IPS-15b (cell line): ENCODE measurements around the gene FBXO34.

ENCODE experiments used
- H3K27me3 ChIP-seq: one replicate; pipeline ENCODE4 v1.6.1; 2013; ENCODE audit warnings: low read length; ENCODE audit not compliant: control insufficient read depth, insufficient read depth
- H3K36me3 ChIP-seq: one replicate; pipeline ENCODE4 v1.6.1; 2013; ENCODE audit warnings: low read length; ENCODE audit not compliant: control insufficient read depth, insufficient read depth
- H3K4me1 ChIP-seq: one replicate; pipeline ENCODE4 v1.6.1; 2013; ENCODE audit warnings: mild to moderate bottlenecking, low read length; ENCODE audit not compliant: control insufficient read depth, insufficient read depth
- H3K4me3 ChIP-seq: one replicate; pipeline ENCODE4 v1.5.1; 2013; ENCODE audit warnings: low read depth, low read length
- H3K9ac ChIP-seq: one replicate; pipeline ENCODE4 v1.6.1; 2013; ENCODE audit warnings: low read depth, mild to moderate bottlenecking, low read length
- H3K9me3 ChIP-seq: one replicate; pipeline ENCODE4 v1.6.1; 2013; ENCODE audit warnings: mild to moderate bottlenecking, low read length; ENCODE audit not compliant: control insufficient read depth, insufficient read depth

Gene FBXO34

GRCh38 chr14:55353686-55354467 lies 82.7 kb downstream of the FBXO34 start:
- Histone ChIP-seq H3K9ac (no peak overlapping the region), H3K4me1 (peaks cover 3% of the 10 kb centered on the region), H3K36me3 (peaks cover 11% of the 10 kb centered on the region), H3K9me3 (no peaks in the 10 kb centered on the region), H3K27me3 (no peaks in the 10 kb centered on the region), H3K4me3 (no peak overlapping the region)

GRCh38 chr14:55354500-55354899 lies 83.3 kb downstream of the FBXO34 start:
- Histone ChIP-seq H3K27me3 (no peaks in the 10 kb centered on the region), H3K4me3 (no peak overlapping the region), H3K4me1 (peaks cover 3% of the 10 kb centered on the region), H3K36me3 (peaks cover 11% of the 10 kb centered on the region), H3K9ac (no peak overlapping the region), H3K9me3 (no peaks in the 10 kb centered on the region)

GRCh38 chr14:55355922-55356321 lies 84.7 kb downstream of the FBXO34 start:
- peaks cover 4% of the 10 kb centered on the region for H3K36me3 ChIP-seq
- no peaks in the 10 kb centered on the region for H3K9me3 ChIP-seq
- no peak overlapping the region for H3K4me3 ChIP-seq
- H3K4me1 ChIP-seq, result peaks cover 3% of the 10 kb centered on the region
- no peaks in the 10 kb centered on the region for H3K27me3 ChIP-seq
- no peak overlapping the region for H3K9ac ChIP-seq

- H3K9ac ChIP-seq, result no peak overlapping the region
- H3K27me3 ChIP-seq, result no peaks in the 10 kb centered on the region
- H3K4me1 ChIP-seq, result peaks cover 3% of the 10 kb centered on the region
- no peak overlapping the region for H3K4me3 ChIP-seq
- no peaks in the 10 kb centered on the region for H3K36me3 ChIP-seq
- H3K9me3 ChIP-seq, result no peaks in the 10 kb centered on the region
Observed at GRCh38 chr14:55356913-55357312, 85.7 kb downstream of the FBXO34 start.

GRCh38 chr14:55359307-55359706 lies 88.1 kb downstream of the FBXO34 start:
- no peaks in the 10 kb centered on the region for H3K27me3 ChIP-seq
- H3K9me3 ChIP-seq, result no peaks in the 10 kb centered on the region
- no peaks in the 10 kb centered on the region for H3K36me3 ChIP-seq
- H3K9ac ChIP-seq, result no peak overlapping the region
- no peak overlapping the region for H3K4me3 ChIP-seq
- H3K4me1 ChIP-seq, result peaks cover under 1% of the 10 kb centered on the region

- no peaks in the 10 kb centered on the region for H3K27me3 ChIP-seq
- no peak overlapping the region for H3K9ac ChIP-seq
- no peak overlapping the region for H3K4me3 ChIP-seq
- H3K36me3 ChIP-seq, result peaks cover 3% of the 10 kb centered on the region
- no peaks in the 10 kb centered on the region for H3K9me3 ChIP-seq
- no peaks in the 10 kb centered on the region for H3K4me1 ChIP-seq
Observed at GRCh38 chr14:55361190-55361589, 90.0 kb downstream of the FBXO34 start.

GRCh38 chr14:55366271-55366670 lies 95.0 kb downstream of the FBXO34 start:
- H3K36me3 ChIP-seq, result peaks cover 7% of the 10 kb centered on the region

GRCh38 chr14:55370883-55371455 lies 99.7 kb downstream of the FBXO34 start:
- Histone ChIP-seq H3K9ac (no peak overlapping the region), H3K4me1 (no peaks in the 10 kb centered on the region), H3K36me3 (peaks cover 5% of the 10 kb centered on the region), H3K9me3 (no peaks in the 10 kb centered on the region), H3K27me3 (no peaks in the 10 kb centered on the region), H3K4me3 (no peak overlapping the region)

More at GRCh38 chr14:55366271-55366670, 95.0 kb downstream of the FBXO34 start:
- no peak overlapping the region for H3K4me3 ChIP-seq
- no peaks in the 10 kb centered on the region for H3K4me1 ChIP-seq
- no peaks in the 10 kb centered on the region for H3K9me3 ChIP-seq
- no peak overlapping the region for H3K9ac ChIP-seq
- no peaks in the 10 kb centered on the region for H3K27me3 ChIP-seq

GRCh38 chr14:55372423-55372822 lies 101.2 kb downstream of the FBXO34 start:
- Histone ChIP-seq H3K9me3 (no peaks in the 10 kb centered on the region), H3K36me3 (peaks cover 5% of the 10 kb centered on the region), H3K4me1 (no peaks in the 10 kb centered on the region), H3K27me3 (no peaks in the 10 kb centered on the region), H3K9ac (no peak overlapping the region), H3K4me3 (no peak overlapping the region)

- Histone ChIP-seq H3K9me3 (no peaks in the 10 kb centered on the region), H3K4me3 (no peak overlapping the region), H3K36me3 (peaks cover 5% of the 10 kb centered on the region), H3K4me1 (no peaks in the 10 kb centered on the region), H3K9ac (no peak overlapping the region), H3K27me3 (no peaks in the 10 kb centered on the region)
Observed at GRCh38 chr14:55372825-55373224, 101.6 kb downstream of the FBXO34 start.

GRCh38 chr14:55373784-55374705 lies 102.8 kb downstream of the FBXO34 start:
- Histone ChIP-seq H3K36me3 (peaks cover 8% of the 10 kb centered on the region), H3K4me1 (no peaks in the 10 kb centered on the region), H3K27me3 (no peaks in the 10 kb centered on the region), H3K9ac (no peak overlapping the region), H3K4me3 (no peak overlapping the region), H3K9me3 (no peaks in the 10 kb centered on the region)
